ENCODE measurements around the gene DDIT3. TPM values are rescaled to one million over a fixed set of nuclear protein-coding genes. Genes with fewer than 3 reads are reported as not detected.
"Not testable (repeated sequence)": the region's sequence is repeated elsewhere in the genome, so short reads cannot be mapped to it uniquely, and the experiment has no call there.

Gene DDIT3
- total RNA-seq, 1 experiment from 2014 or later = 3.4 TPM

DNA sequence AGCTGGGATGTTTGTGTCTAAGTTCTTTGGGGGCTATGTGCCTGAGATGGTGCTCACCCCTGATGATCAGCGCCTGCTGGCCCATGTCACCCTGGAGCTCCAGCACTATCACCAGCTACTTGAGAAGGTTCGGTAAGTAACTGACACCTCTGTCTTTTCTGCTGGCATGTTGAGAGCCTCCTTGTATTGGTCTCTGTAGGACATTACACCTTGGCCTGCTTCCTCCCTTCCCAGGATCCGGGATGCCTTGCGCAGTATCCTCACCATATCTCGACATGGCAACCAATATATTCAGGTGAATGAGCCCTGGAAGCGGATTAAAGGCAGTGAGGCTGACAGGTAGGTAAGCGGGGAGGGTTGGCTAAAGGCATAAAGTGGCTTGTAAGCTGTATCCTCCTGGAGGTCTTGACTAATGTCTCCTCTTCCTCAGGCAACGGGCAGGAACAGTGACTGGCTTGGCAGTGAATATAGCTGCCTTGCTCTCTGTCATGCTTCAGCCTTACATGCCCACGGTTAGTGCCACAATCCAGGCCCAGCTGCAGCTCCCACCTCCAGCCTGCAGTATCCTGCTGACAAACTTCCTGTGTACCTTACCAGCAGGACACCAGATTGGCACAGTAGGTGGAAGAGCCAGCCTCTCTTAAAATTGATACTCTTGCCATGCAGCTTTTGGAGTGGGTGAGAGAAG lies 5.5 kb downstream of the DDIT3 start:
- CTCF ChIA-PET = interaction anchor here (1.1 kb wide), 1 partner anchor 68 kb away, joined by 4 read pairs; no protein-coding TSS in a partner anchor
- peaks cover 78% of the 10 kb centered on the region for H3K36me3 Mint-ChIP-seq
- TF ChIP-seq PRRX2 (CRISPR knock-in tag; IDR thresholded peaks at IDR 0.05) (no peak), ZNF219 (CRISPR knock-in tag; IDR thresholded peaks at IDR 0.05; ENCODE audit: borderline replicate concordance) (no peak), NR3C1 (CRISPR knock-in tag; conservative IDR thresholded peaks at IDR 0.05; ENCODE audit: low read depth) (no peak), SMAD4 (CRISPR knock-in tag; IDR thresholded peaks at IDR 0.05) (no peak), HMGA2 (CRISPR knock-in tag; IDR thresholded peaks at IDR 0.05) (no peak), GRHL2 (CRISPR knock-in tag; IDR thresholded peaks at IDR 0.05; ENCODE audit: insufficient replicate concordance, severe bottlenecking) (no peak), GABPB1 (CRISPR knock-in tag; IDR thresholded peaks at IDR 0.05) (no peak)
- TF ChIP-seq, protein P1, sequence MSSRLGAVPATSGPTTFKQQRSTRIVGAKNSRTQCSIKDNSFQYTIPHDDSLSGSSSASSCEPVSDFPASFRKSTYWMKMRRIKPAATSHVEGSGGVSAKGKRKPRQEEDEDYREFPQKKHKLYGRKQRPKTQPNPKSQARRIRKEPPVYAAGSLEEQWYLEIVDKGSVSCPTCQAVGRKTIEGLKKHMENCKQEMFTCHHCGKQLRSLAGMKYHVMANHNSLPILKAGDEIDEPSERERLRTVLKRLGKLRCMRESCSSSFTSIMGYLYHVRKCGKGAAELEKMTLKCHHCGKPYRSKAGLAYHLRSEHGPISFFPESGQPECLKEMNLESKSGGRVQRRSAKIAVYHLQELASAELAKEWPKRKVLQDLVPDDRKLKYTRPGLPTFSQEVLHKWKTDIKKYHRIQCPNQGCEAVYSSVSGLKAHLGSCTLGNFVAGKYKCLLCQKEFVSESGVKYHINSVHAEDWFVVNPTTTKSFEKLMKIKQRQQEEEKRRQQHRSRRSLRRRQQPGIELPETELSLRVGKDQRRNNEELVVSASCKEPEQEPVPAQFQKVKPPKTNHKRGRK (CRISPR knock-in tag; IDR thresholded peaks at IDR 0.05; ENCODE audit: borderline replicate concordance) = no peak
- TF ChIP-seq, protein P2, sequence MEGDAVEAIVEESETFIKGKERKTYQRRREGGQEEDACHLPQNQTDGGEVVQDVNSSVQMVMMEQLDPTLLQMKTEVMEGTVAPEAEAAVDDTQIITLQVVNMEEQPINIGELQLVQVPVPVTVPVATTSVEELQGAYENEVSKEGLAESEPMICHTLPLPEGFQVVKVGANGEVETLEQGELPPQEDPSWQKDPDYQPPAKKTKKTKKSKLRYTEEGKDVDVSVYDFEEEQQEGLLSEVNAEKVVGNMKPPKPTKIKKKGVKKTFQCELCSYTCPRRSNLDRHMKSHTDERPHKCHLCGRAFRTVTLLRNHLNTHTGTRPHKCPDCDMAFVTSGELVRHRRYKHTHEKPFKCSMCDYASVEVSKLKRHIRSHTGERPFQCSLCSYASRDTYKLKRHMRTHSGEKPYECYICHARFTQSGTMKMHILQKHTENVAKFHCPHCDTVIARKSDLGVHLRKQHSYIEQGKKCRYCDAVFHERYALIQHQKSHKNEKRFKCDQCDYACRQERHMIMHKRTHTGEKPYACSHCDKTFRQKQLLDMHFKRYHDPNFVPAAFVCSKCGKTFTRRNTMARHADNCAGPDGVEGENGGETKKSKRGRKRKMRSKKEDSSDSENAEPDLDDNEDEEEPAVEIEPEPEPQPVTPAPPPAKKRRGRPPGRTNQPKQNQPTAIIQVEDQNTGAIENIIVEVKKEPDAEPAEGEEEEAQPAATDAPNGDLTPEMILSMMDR (IDR thresholded peaks at IDR 0.05) = no peak
- TF ChIP-seq, protein P3, sequence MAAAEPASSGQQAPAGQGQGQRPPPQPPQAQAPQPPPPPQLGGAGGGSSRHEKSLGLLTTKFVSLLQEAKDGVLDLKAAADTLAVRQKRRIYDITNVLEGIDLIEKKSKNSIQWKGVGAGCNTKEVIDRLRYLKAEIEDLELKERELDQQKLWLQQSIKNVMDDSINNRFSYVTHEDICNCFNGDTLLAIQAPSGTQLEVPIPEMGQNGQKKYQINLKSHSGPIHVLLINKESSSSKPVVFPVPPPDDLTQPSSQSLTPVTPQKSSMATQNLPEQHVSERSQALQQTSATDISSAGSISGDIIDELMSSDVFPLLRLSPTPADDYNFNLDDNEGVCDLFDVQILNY (CRISPR knock-in tag; IDR thresholded peaks at IDR 0.05) = no peak
- peaks cover 14% of the 10 kb centered on the region for H3K4me1 Mint-ChIP-seq
- H3K27me3 Mint-ChIP-seq (ENCODE audit: low read depth) = no peaks in the 10 kb centered on the region
- ATAC-seq = no peak
- POLR2A ChIA-PET = interaction anchor here (0.6 to 1.2 kb wide), 3 partner anchors 9 to 56 kb away, joined by 3 read pairs; partner anchors contain the start of gene GLI1
- H3K27ac Mint-ChIP-seq = no peak overlapping the region
- DNase-seq (ENCODE audit: low spot score) = no peak
- H3K9me3 Mint-ChIP-seq = no peaks in the 10 kb centered on the region
- H3K4me3 Mint-ChIP-seq = no peak overlapping the region

DNA sequence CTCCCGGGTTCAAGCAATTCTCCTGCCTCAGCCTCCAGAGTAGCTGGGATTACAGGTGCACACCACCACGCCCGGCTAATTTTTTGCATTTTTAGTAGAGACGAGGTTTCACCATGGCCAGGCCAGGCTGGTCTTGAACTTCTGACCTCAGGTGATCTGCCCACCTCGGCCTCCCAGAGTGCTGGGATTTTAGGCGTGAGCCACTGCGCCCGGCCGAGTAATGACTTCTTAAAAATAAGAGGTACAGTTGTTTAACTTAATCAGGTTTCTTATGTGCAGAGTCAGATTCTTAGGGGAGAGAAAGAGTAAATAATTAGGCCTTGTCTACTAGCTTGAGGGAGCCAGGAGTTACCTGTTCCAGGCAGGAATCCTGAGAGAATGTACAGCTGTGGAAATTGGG lies 6.1 kb downstream of the DDIT3 start:
- CTCF ChIA-PET; ATAC-seq; H3K4me3 Mint-ChIP-seq; H3K27me3 Mint-ChIP-seq (ENCODE audit: low read depth); H3K4me1 Mint-ChIP-seq; DNase-seq (ENCODE audit: low spot score); H3K27ac Mint-ChIP-seq; H3K9me3 Mint-ChIP-seq: not testable (repeated sequence)
- peaks cover 83% of the 10 kb centered on the region for H3K36me3 Mint-ChIP-seq
- POLR2A ChIA-PET = interaction anchor here (0.7 to 0.8 kb wide), 2 partner anchors 10 to 339 kb away, joined by 3 read pairs; no protein-coding TSS in a partner anchor

DNA sequence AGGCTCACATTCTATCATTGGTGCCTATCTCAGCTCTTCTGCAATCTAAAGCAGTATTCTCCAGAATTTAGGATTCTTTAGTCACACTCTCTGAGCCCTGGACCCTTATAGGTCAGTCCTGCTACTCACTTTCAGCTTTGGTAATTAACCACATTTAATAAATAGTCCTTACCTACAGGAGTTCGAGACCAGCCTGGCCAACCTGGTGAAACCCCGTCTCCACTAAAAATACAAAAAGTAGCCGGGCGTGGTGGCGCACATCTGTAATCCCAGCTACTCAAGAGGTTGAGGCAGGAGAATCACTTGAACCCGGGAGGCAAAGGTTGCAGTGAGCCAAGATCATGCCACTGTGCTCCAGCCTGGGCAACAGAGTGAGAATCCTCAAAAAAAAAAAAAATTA lies 6.6 kb downstream of the DDIT3 start:
- not testable (repeated sequence) for H3K9me3 Mint-ChIP-seq; ATAC-seq; DNase-seq (ENCODE audit: low spot score); H3K4me3 Mint-ChIP-seq; H3K27ac Mint-ChIP-seq; H3K27me3 Mint-ChIP-seq (ENCODE audit: low read depth); H3K4me1 Mint-ChIP-seq
- H3K36me3 Mint-ChIP-seq = peaks cover 85% of the 10 kb centered on the region
- ChIA-PET POLR2A (interaction anchor here (0.7 kb wide), 1 partner anchor 339 kb away, joined by 3 read pairs; no protein-coding TSS in a partner anchor), CTCF (interaction anchor here (0.6 kb wide), 1 partner anchor 213 kb away, joined by 3 read pairs; no protein-coding TSS in a partner anchor)

DNA sequence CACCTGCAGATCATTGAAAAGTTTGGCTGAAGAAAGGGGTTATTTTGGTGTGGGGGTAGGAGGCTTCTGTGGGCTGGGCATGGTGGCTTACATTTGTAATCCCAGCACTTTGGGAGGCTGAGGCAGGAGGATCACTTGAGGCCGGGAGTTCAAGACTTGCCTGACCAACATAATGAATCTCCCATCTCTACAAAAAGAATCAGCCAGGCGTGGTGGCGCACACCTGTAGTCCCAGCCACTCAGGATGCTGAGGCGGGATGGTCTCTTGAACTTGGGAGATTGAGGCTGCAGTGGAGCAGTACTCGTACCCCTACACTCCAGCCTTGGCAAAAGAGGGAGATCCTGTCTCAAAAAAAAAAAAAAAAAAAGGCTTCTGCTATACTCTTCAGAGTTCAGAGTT lies 7.0 kb downstream of the DDIT3 start:
- Mint-ChIP-seq H3K27ac (no peak overlapping the region), H3K36me3 (peaks cover 86% of the 10 kb centered on the region), H3K4me1 (peaks cover under 1% of the 10 kb centered on the region), H3K27me3 (ENCODE audit: low read depth) (no peaks in the 10 kb centered on the region), H3K9me3 (no peaks in the 10 kb centered on the region), H3K4me3 (no peak overlapping the region)
- ATAC-seq = no peak
- CTCF ChIA-PET = interaction anchor here (0.6 to 1.5 kb wide), 2 partner anchors 15 to 213 kb away, joined by 3 to 5 read pairs; no protein-coding TSS in a partner anchor
- POLR2A ChIA-PET = no interaction called here
- no peak for DNase-seq (ENCODE audit: low spot score)
- TF ChIP-seq, protein P1 (CRISPR knock-in tag; IDR thresholded peaks at IDR 0.05; ENCODE audit: borderline replicate concordance) = no peak
- TF ChIP-seq, protein P4, sequence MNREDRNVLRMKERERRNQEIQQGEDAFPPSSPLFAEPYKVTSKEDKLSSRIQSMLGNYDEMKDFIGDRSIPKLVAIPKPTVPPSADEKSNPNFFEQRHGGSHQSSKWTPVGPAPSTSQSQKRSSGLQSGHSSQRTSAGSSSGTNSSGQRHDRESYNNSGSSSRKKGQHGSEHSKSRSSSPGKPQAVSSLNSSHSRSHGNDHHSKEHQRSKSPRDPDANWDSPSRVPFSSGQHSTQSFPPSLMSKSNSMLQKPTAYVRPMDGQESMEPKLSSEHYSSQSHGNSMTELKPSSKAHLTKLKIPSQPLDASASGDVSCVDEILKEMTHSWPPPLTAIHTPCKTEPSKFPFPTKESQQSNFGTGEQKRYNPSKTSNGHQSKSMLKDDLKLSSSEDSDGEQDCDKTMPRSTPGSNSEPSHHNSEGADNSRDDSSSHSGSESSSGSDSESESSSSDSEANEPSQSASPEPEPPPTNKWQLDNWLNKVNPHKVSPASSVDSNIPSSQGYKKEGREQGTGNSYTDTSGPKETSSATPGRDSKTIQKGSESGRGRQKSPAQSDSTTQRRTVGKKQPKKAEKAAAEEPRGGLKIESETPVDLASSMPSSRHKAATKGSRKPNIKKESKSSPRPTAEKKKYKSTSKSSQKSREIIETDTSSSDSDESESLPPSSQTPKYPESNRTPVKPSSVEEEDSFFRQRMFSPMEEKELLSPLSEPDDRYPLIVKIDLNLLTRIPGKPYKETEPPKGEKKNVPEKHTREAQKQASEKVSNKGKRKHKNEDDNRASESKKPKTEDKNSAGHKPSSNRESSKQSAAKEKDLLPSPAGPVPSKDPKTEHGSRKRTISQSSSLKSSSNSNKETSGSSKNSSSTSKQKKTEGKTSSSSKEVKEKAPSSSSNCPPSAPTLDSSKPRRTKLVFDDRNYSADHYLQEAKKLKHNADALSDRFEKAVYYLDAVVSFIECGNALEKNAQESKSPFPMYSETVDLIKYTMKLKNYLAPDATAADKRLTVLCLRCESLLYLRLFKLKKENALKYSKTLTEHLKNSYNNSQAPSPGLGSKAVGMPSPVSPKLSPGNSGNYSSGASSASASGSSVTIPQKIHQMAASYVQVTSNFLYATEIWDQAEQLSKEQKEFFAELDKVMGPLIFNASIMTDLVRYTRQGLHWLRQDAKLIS (CRISPR knock-in tag; IDR thresholded peaks at IDR 0.05; ENCODE audit: borderline replicate concordance) = no peak
- TF ChIP-seq SP1 (CRISPR knock-in tag; conservative IDR thresholded peaks at IDR 0.05) (no peak), NR1H2 (CRISPR knock-in tag; IDR thresholded peaks at IDR 0.05) (no peak), ZNF671 (CRISPR knock-in tag; IDR thresholded peaks at IDR 0.05) (no peak), ZNF219 (CRISPR knock-in tag; IDR thresholded peaks at IDR 0.05; ENCODE audit: borderline replicate concordance) (no peak), NR3C1 (CRISPR knock-in tag; conservative IDR thresholded peaks at IDR 0.05; ENCODE audit: low read depth) (no peak), TEAD4 (CRISPR knock-in tag; IDR thresholded peaks at IDR 0.05) (no peak), NFATC4 (CRISPR knock-in tag; IDR thresholded peaks at IDR 0.05) (no peak)
- TF ChIP-seq, protein P5, sequence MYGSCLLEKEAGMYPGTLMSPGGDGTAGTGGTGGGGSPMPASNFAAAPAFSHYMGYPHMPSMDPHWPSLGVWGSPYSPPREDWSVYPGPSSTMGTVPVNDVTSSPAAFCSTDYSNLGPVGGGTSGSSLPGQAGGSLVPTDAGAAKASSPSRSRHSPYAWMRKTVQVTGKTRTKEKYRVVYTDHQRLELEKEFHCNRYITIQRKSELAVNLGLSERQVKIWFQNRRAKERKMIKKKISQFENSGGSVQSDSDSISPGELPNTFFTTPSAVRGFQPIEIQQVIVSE (CRISPR knock-in tag; IDR thresholded peaks at IDR 0.05; ENCODE audit: borderline replicate concordance) = no peak

Measured in WTC11 (cell line).